ENCODE data around the gene KRTAP6-1.

DNA sequence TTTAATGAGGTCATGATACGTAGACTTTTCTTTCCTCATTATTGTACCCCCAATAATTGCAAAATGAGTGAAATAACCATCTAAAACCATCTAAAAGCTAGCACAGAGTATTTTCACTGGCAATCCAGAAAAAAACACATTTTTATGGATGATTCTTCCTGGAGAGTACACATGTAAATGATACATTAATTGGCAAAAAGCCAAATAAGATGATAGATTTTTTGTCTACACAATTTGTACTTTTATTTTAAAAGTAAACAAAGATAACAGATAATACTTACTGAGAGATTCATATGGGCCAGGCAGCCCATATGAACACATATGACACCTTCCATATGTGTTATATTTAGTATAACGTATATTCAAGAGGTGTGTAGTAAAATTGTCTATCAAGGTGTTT lies 50.1 kb downstream of the KRTAP6-1 start:
- TF ChIP-seq EZH2phosphoT487 (IDR thresholded peaks at IDR 0.05; ENCODE audit: insufficient read depth, low read depth) (no peak), EZH2 (IDR thresholded peaks at IDR 0.05; ENCODE audit: insufficient read depth, poor library complexity, severe bottlenecking) (no peak)
